ENCODE results near the gene CMIP. TPM values are rescaled to one million over a fixed set of nuclear protein-coding genes. Genes with fewer than 3 reads are reported as not detected.

The CMIP gene
- total RNA-seq, 4 donors from 2014 or later: 16.7 to 104 (median 43.6) TPM

GRCh38 chr16:81640681-81641070, 196.1 kb downstream of the CMIP start:
- intact Hi-C loops (cut with DNase I; ENCODE audit: low total_unique reads): no loop called here
- Histone ChIP-seq H3K4me3 (no peak overlapping the region), H3K36me3 (no peaks in the 10 kb centered on the region), H3K4me1 (no peaks in the 10 kb centered on the region), H3K27me3 (no peaks in the 10 kb centered on the region), H3K27ac (no peak overlapping the region), H3K9me3 (no peaks in the 10 kb centered on the region)
- TF ChIP-seq POLR2A (IDR thresholded peaks at IDR 0.05) (no peak), CTCF (IDR thresholded peaks at IDR 0.05) (no peak)
- DNase-seq: no peak

DNA sequence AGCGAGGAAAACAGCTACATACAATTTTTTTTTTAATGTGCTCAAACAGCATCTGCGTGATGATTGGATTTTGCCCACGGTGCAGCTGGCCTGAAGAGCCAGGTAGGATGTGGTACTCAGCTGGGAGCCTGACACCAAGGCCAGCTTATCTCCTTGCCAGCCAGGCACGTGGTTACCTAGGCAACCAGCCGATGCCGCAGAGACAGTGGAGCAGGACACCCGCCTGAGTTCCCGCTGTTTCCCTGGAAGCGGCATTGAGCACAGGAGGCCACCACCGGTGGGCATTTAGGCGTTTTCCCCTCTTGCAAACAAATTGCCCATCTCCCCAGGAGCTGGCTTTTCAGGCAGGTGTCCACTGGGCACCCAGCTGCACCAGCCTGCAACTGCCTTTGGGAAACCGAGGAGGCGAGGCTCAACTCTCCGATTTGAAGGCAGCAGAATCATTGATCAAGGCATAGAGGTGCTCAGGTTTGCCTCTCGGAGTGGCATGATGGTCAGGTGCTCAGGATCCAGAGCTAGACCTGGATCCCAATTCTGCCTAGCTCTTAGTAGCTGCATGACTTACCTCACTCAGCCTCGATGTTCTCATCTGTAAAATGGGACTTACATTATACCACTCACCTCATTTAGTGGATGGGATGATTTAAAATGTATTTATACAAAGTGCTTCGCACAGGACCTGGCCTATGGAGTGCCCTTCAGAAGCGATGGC, 196.9 kb downstream of the CMIP start:
- Histone ChIP-seq H3K36me3 (no peaks in the 10 kb centered on the region), H3K9me3 (no peaks in the 10 kb centered on the region), H3K27me3 (no peaks in the 10 kb centered on the region), H3K4me1 (no peaks in the 10 kb centered on the region), H3K27ac (no peak overlapping the region), H3K4me3 (no peak overlapping the region)
- intact Hi-C loops (cut with DNase I; ENCODE audit: low total_unique reads): no loop called here
- DNase-seq: no peak
- TF ChIP-seq POLR2A (IDR thresholded peaks at IDR 0.05) (no peak), CTCF (IDR thresholded peaks at IDR 0.05) (no peak)

DNA sequence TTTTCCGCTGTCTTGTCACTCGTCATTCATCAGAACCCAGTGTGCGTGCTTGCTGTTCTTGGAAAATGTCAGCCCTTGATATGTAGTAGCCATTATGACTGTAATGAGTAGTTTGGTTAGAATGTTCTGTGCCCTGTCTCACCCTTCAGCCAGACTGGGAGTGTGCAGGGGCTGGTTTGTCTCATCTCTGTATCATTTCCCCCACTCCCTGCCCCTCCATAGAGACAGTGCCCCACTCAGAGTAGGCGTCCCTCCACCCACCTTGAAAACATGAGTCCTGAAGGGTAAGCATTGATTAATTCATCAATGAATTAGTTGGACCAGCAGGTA, 197.5 kb downstream of the CMIP start:
- DNase-seq: no peak
- Histone ChIP-seq H3K4me3 (no peak overlapping the region), H3K4me1 (no peaks in the 10 kb centered on the region), H3K9me3 (no peaks in the 10 kb centered on the region), H3K36me3 (no peaks in the 10 kb centered on the region), H3K27ac (no peak overlapping the region), H3K27me3 (no peaks in the 10 kb centered on the region)
- TF ChIP-seq CTCF (IDR thresholded peaks at IDR 0.05): no peak
- TF ChIP-seq POLR2A (IDR thresholded peaks at IDR 0.05): no peak
- intact Hi-C loops (cut with DNase I; ENCODE audit: low total_unique reads): no loop called here

GRCh38 chr16:81642943-81643342, 198.3 kb downstream of the CMIP start:
- TF ChIP-seq POLR2A (IDR thresholded peaks at IDR 0.05): no peak
- TF ChIP-seq CTCF (IDR thresholded peaks at IDR 0.05): no peak

DNA sequence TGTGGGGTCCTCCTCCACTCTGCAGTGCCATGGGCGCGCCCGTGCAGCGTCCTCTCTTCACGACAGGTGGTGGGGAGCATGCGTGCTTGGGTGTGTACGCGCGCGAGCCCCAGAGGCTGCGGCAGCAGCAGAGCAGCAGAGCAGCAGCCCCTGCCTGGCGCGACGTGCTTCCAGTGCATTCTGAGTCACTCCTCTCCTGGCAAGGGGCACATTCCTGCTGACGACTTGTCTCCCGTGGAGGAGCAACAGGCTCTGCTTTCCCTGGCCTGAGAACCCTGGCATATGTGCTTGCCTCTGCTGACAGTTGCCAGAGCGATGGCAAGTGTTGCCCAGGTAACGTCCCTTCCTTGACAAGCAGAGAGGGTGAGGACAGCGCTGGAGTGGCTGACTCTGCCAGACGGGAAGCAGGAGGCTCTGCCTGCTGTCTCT, 200.7 kb downstream of the CMIP start:
- H3K36me3 ChIP-seq: no peaks in the 10 kb centered on the region
- intact Hi-C loops (cut with DNase I; ENCODE audit: low total_unique reads): no loop called here
- H3K4me1 ChIP-seq: no peaks in the 10 kb centered on the region
- DNase-seq: peak; percentile 56 to 58
- H3K27ac ChIP-seq: no peak overlapping the region
- H3K27me3 ChIP-seq: no peaks in the 10 kb centered on the region
- TF ChIP-seq CTCF (IDR thresholded peaks at IDR 0.05): no peak
- TF ChIP-seq POLR2A (IDR thresholded peaks at IDR 0.05): no peak
- no peaks in the 10 kb centered on the region for H3K9me3 ChIP-seq
- H3K4me3 ChIP-seq: no peak overlapping the region

More at GRCh38 chr16:81642943-81643342, 198.3 kb downstream of the CMIP start:
- intact Hi-C loops (cut with DNase I; ENCODE audit: low total_unique reads): no loop called here
- Histone ChIP-seq H3K27ac (no peak overlapping the region), H3K9me3 (no peaks in the 10 kb centered on the region), H3K4me1 (no peaks in the 10 kb centered on the region), H3K4me3 (no peak overlapping the region), H3K27me3 (no peaks in the 10 kb centered on the region), H3K36me3 (no peaks in the 10 kb centered on the region)
- DNase-seq: no peak
